ENCODE results near the gene TM9SF4. TPM values are rescaled to one million over a fixed set of nuclear protein-coding genes. Genes with fewer than 3 reads are reported as not detected.

The TM9SF4 gene
- total RNA-seq, 4 donors from 2014 or later: 19.9 to 34.4 (median 25.2) TPM

DNA sequence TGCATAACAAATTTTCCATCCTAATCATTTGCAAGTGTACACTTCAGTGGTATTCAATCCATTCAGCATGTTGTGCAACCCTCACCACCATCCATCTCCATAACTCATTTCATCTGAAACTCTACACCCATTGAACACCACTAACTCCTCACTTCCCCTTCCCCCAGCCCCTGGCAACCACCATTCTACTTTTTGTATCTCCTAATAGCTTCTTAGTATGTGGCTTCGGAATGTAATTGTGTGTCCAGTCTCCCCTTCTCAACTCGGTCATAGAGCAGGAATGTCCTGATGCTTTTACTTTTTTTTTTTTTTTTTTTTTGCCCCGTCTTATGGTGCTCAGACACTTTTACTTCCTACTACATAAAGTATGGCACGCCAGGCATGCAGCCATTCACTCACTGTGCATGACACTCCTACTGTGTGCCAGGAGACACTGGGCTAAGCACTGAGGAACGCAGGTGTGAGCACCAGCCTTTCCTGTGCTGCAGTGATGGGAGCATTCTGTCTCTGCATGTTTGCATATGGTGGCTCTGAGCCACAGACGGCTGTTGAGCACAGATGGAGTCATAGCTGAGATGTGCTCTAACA lies 42.2 kb upstream of the TM9SF4 start:
- peaks cover 0 to 37% (median 0%) of the 10 kb centered on the region in 4 donors for H3K27me3 ChIP-seq
- H3K4me3 ChIP-seq: no peak overlapping the region
- no peaks in the 10 kb centered on the region for H3K4me1 ChIP-seq
- TF ChIP-seq POLR2AphosphoS5 (IDR thresholded peaks at IDR 0.05): no peak
- no peaks in the 10 kb centered on the region for H3K9me3 ChIP-seq
- DNase-seq (ENCODE audit: extremely low spot score): no peak
- no peak overlapping the region for H3K27ac ChIP-seq (replicated peaks in 1 of 4)
- intact Hi-C loops (cut with DNase I): no loop called here
- WGBS: 68% methylated on average over 6 of the region's 6 CpGs
- no peaks in the 10 kb centered on the region for H3K36me3 ChIP-seq

DNA sequence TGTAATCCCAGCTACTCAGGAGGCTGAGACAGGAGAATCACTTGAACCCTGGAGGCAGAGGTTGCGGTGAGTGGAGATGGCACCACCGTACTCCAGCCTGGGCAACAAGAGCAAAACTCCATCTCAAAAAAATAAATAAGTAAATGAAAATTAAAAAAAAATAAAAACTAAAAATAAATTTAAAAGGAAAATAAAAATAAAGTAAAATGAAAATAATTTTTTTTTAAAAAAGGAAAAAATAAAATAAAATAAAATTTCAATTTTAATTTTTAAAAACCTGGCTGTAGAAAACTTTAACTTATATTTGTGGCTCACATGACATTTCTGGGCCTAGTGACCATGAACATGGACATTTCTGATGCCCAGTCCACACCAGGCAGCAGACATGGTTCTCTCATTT lies 41.3 kb upstream of the TM9SF4 start:
- TF ChIP-seq EP300 (IDR thresholded peaks at IDR 0.05) (no peak), POLR2AphosphoS5 (IDR thresholded peaks at IDR 0.05) (no peak)
- Histone ChIP-seq H3K27ac (replicated peaks in 1 of 4) (no peak overlapping the region), H3K27me3 (peaks cover 0 to 36% (median 0%) of the 10 kb centered on the region in 4 donors), H3K4me1 (no peaks in the 10 kb centered on the region), H3K9me3 (no peaks in the 10 kb centered on the region), H3K4me3 (no peak overlapping the region), H3K36me3 (no peaks in the 10 kb centered on the region)
- DNase-seq (ENCODE audit: extremely low spot score): no peak
- 48% methylated on average over 2 of the region's 2 CpGs for WGBS
- intact Hi-C loops (cut with DNase I): no loop called here

DNA sequence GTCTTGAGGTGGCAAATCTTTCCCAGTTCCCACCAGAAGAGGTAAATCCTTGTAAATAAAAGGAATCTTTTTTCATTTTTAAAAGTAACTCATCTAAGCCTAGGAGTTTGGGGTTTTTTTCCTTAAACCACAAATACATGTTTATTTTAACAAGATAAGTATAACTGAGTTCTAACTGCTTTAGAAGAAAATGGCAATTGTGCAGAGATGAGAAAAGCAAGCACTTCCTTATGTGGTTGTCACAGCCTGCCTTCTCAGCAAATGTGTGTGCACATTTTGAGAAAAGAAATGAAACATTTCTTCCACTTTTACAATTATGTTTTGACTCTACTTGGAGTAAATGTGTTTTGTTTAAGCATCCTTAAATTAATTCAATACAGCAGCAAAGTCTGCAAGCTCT lies 39.8 kb upstream of the TM9SF4 start:
- H3K27me3 ChIP-seq: peaks cover 0 to 34% (median 0%) of the 10 kb centered on the region in 4 donors
- no peaks in the 10 kb centered on the region for H3K4me1 ChIP-seq
- no peaks in the 10 kb centered on the region for H3K9me3 ChIP-seq
- no peak for DNase-seq (ENCODE audit: extremely low spot score)
- intact Hi-C loops (cut with DNase I): no loop called here
- H3K4me3 ChIP-seq: no peak overlapping the region
- no peak overlapping the region for H3K27ac ChIP-seq (replicated peaks in 1 of 4)
- TF ChIP-seq EP300 (IDR thresholded peaks at IDR 0.05): no peak
- no peak for TF ChIP-seq POLR2AphosphoS5 (IDR thresholded peaks at IDR 0.05)
- TF ChIP-seq CTCF (IDR thresholded peaks at IDR 0.05): no peak
- no peak for TF ChIP-seq POLR2A (IDR thresholded peaks at IDR 0.05; ENCODE audit: low read depth)
- no peaks in the 10 kb centered on the region for H3K36me3 ChIP-seq

DNA sequence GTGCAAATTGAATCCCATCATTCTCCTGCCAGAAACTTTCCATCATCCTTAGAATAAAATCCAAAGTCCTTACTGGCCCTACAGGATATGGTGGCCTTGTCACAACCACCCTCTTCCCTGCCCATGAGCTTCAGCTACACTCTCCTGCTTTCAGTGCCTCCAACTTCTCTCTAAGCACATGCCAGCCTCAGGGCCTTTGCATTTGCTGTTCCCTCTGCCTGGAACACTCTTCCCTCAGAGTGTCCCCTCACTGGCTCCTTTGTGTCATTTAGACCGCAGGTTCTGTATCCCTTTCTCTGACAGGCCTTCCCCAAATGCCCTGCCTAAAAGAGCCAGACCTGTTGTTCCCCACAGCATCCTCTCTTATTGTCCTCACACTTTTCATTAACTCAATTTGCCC lies 39.2 kb upstream of the TM9SF4 start:
- peaks cover 0 to 39% (median 0%) of the 10 kb centered on the region in 4 donors for H3K27me3 ChIP-seq
- no peaks in the 10 kb centered on the region for H3K9me3 ChIP-seq
- H3K36me3 ChIP-seq: no peaks in the 10 kb centered on the region
- intact Hi-C loops (cut with DNase I): no loop called here
- H3K4me1 ChIP-seq: no peaks in the 10 kb centered on the region
- WGBS: 91% methylated on average over 1 of the region's 1 CpG
- no peak for DNase-seq (ENCODE audit: extremely low spot score)
- H3K27ac ChIP-seq (replicated peaks in 1 of 4): no peak overlapping the region
- no peak overlapping the region for H3K4me3 ChIP-seq
- TF ChIP-seq CTCF (IDR thresholded peaks at IDR 0.05) (no peak), POLR2A (IDR thresholded peaks at IDR 0.05; ENCODE audit: low read depth) (no peak), POLR2AphosphoS5 (IDR thresholded peaks at IDR 0.05) (no peak), EP300 (IDR thresholded peaks at IDR 0.05) (no peak)

DNA sequence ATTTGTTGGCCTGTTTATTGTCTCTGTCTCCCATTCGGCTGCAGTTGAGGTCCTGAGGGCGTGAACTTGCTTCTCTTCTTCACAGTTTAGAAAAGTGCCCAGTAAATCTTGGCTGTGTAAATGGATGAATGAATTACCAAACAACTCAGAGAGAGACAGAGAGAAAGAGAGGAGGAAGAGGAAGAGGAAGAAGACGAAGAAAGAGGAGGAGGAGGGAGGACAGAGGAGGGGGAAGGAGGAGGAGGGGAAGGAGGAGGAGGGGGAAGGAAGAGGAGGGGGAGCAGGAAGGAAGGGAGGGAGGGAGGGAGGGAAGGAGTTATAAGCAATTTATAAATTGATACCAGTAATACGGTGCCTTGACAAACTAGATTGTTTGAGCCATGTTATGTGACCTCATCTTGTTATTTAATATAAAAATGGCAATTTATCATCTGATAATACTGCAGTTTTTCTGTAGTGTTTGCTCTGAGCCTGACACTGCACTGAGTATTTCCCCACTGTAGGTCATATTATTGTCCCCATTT lies 38.8 kb upstream of the TM9SF4 start:
- intact Hi-C loops (cut with DNase I): no loop called here
- TF ChIP-seq EP300 (IDR thresholded peaks at IDR 0.05): no peak
- no peak for TF ChIP-seq CTCF (IDR thresholded peaks at IDR 0.05)
- TF ChIP-seq POLR2AphosphoS5 (IDR thresholded peaks at IDR 0.05): no peak
- TF ChIP-seq POLR2A (IDR thresholded peaks at IDR 0.05; ENCODE audit: low read depth): no peak
- 42% methylated on average over 4 of the region's 4 CpGs for WGBS
- H3K27me3 ChIP-seq: peaks cover 0 to 39% (median 0%) of the 10 kb centered on the region in 4 donors
- no peaks in the 10 kb centered on the region for H3K9me3 ChIP-seq
- H3K4me1 ChIP-seq: no peaks in the 10 kb centered on the region
- no peak overlapping the region for H3K27ac ChIP-seq (replicated peaks in 1 of 4)
- H3K4me3 ChIP-seq: no peak overlapping the region
- H3K36me3 ChIP-seq: no peaks in the 10 kb centered on the region
- DNase-seq (ENCODE audit: extremely low spot score): no peak

Measured in esophagus muscularis mucosa (tissue), 4 donors.